Tongue (tissue), 2 donors: ENCODE data around the gene SMC3. TPM values are rescaled to one million over a fixed set of nuclear protein-coding genes. Genes with fewer than 3 reads are reported as not detected.
A peak's percentile ranks its signal among the peaks of the same experiment; 100 is the strongest.
"Not testable (repeated sequence)": the region's sequence is repeated elsewhere in the genome, so short reads cannot be mapped to it uniquely, and the experiment has no call there.

Source experiments
- DNase-seq: peaks from one replicate; pipeline ENCODE4 v3.0.0-alpha.2; 2015
- total RNA-seq: library from RNA; depleted of rRNA; stranded (reverse); fragments of >200 nt; gene quantifications from one replicate; pipeline ENCODE4 v1.2.3, GENCODE V29; 2014

The SMC3 gene
- total RNA-seq, 1 donor from 2014 or later = 43.6 TPM

DNA sequence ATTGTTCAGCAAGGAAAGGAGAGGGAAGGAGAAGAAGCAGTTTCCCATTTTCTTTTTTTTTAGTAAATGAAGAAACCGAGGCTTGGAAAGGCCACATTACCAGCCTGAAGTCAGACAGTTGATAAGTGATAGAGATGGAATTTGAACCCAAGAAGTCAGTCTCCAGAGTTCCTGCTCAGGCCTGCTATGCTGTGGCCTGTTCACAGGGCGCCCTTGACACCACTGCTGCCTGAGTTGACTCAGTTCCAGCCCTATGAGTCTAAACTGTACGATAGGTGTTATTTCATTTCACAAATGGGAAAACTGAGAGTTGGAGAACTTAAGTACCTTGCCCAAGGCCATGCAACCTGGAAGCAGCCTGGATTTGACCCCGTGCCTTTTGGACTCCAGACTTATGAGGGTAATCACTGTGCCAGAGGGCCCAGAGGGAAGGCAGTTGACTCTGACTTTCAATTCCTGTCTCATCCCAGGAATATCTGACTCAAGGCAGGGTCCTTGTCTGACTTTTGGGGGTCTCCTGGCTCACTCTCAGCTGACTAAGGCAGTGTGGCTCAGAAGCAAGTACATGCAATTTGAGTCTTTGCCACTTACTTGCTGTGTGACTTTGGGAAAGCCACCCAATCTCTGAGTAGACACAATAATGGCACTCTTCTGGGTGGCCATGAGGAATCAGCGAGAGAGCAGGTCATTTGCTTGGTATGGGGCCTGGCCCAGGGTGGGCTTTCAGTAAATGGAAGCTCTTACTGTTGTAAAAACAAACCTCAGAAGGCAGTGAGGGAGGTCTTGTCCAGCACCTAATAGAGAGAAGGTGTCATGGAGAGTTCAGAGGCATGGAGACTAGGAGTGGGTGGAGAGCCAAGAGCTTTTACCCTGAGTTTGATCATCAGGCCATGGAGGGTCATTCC lies 58.7 kb downstream of the SMC3 start:
- no peak for DNase-seq

DNA sequence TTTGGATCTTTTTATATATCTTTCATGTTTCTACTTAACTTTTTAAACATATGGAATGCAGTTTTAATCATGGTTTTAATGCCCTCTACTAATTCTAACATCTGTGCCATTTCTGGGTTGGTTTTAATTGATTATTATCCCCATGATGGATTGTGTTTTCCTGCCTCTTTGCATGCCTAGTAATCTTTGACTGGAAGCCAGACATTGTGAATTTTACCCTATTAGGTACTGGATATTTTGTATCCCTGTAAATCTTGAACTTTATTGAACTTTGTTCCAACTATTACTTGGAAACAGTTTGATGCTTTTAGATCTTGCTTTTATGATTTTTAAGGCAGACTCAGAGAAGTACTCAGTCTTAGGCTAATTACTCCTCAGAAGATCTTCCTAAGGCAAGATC lies 60.7 kb downstream of the SMC3 start:
- no peak for DNase-seq

DNA sequence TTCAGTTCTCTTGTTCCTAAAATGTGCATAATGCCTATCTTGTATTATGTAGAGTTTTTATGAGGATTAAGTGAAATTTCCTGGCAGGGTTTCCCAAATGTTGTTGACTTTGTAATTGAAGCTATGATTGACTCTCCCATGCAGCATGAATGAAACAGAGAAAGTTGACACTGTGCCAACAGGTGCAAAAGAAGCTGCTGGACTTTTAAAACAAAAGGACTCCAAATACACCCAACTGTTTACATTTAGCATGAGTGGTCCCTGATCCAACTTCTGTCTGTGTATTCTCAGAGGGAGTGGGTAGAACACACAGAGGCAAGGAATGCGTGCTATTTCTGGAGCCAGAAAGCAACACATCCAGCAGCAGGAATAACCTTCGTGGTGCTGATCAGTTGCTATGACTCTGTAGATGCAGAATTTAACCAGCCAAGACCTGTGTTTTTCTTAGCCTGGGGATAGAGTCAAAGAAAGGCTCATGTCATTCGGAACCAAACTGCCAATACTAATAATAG lies 62.2 kb downstream of the SMC3 start:
- peak; percentile 78 for DNase-seq

DNA sequence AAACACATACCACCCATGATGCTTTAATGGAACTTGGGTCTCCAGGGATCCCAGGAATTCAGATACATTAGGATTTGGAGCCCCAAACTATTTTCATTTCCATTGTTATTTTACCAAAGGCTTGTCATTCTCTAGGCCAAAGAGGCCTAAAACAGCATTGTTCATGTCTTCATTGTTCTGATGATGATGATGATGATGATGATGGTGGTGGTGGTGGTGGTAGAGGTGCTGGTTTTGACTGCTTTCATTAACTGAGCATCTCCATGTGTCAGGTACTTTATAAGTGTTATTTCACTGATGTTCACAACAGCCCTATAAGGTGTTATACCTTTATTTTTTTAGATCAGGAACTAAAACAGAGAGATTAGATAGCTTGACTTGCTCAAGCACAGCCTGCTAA lies 64.4 kb downstream of the SMC3 start:
- DNase-seq = no peak

DNA sequence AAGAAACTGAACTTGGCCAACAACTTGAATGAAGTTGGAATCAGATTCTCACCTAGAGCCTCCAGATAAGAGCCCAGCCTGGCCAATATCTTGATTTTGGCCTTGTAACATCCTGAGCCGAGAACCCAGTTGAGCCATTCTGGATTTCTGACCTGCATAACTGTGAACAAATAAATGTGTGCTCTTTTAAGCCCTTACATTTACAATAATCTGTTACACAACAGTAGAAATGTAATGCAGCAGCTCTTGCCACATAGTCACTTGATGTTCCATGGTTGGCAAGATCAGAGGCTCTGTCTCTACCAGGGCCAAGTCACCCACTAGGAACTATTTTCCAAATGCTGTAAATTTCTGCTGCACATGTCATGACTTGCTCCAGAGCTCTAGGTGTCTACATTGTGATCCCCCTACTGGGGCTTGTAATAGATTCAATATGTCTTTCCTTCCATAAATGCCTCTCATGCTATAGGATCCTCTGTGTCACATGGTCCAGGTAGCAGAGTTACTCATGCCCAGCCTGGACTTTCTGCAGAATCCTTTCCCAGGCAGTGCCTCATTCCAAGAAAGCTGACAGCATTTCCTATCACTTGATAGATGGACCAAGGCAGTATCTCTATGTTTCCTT lies 65.2 kb downstream of the SMC3 start:
- no peak for DNase-seq

DNA sequence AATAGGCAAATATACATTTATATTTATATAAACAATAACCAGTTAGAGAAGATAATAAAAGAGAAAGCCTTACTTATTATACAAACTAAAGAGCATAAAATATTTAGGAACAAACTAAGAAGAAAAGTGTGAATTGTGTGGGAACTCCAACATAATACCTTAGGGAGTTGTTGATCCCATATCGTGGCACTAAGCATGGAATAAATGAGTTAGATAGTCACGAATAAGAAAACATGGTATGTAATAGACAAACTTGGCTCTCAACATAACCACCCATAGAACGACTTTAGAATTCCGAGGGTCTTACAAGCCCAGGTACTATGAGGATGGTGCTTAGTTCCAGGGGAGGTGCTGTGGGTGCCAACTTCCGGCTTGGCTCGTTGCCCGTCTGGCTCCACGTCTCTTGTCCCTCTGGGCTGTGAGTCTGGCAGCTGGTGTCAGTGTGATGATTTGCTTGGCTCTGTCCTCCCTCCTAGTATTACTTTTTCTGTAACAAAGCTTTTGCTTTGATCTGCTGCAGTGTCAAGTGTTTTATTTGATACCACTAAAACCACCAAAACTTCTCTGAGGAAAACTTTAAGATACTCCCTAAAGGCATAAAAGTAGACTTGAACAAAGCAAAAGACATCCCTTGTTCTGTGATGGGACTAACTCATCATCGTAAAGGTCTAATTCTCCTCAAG lies 67.2 kb downstream of the SMC3 start:
- peak; percentile 75 for DNase-seq

DNA sequence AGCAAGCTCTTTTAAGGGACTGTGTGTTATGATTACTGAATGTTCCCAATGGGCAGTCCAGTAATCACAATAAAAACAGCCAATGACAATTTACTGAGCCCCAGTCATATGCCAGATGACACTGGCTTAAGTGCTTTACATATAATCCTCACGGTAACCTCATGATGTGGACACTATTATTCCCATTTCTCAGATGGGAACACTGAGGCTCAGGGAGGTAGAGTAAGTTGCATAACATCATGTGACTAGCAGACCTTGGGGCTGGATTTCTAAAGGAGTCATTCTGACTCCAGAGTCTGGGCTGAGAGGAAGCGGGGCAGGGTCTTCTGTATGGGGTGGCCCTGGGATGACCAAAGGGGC lies 69.1 kb downstream of the SMC3 start:
- no peak for DNase-seq

DNA sequence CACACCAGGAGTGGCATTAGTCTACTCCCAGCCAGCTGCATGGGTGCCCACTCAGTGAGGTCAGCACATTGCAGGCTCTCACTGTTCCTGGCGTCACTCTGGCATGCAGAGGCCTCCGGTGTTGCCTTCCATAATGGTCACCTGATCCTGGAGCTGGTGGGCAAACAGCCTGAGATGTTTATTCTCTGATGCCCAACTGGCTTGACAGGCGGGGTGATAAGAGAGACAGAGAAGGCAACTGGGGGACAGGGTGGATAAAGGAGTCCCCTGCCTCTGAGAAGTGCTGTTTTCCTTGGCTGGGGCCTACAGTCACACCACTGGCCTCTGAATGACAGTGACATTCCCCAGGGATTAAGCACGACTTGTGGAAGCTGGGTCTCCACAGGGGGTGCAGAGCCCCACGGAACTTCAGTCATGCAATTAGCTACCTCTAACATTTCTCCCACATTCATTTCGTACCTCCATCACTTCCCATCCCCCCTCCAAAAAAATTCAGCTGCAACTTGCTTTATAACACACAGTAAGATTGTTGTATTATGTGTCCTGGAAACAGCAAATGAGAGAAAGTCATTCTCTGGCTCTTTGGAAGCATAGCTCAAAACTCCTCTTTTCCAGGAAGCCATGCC lies 69.5 kb downstream of the SMC3 start:
- DNase-seq = peak; percentile 65

DNA sequence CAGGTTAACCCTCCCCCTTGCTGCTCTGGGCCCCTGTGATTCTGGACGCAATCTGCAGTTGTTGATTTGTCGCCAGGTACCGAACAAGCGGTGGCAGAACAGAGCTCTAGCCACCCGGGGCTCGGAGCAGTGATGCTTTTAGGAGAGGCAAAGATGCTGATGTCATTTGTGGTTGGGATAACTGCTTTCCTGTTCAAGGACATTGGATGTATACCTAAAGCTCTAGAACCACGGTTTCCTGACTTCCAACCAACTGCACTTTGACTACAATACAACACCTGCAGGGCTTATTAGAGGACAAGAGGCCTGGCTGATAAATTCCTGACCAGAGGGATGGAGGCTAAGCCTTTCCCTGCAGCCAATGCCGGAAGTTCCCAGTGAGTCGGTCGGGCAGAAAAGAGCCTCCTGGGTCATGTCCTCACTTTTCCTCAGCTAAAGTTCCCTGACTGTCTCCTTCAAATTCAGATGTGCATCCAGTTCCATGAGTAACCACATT lies 70.1 kb downstream of the SMC3 start:
- no peak for DNase-seq

DNA sequence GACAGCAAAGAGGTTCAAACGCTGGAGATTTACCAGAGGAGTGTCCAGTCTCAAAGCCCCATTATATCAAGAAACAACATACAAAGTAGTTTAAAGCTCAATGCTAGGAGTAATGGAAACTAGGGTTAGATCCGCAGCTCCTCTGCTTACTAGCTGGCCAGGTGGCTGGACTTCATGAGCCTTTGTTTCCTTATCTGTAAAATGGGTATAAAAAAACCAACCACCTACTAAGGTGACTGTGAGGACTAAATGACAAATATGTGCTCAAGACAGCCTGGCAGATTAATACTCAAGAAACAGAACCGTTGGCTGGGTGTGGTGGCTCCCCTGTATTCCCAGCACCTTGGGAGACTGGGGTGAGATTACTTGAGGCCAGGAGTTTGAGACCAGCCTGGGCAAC lies 70.8 kb downstream of the SMC3 start:
- DNase-seq = no peak

DNA sequence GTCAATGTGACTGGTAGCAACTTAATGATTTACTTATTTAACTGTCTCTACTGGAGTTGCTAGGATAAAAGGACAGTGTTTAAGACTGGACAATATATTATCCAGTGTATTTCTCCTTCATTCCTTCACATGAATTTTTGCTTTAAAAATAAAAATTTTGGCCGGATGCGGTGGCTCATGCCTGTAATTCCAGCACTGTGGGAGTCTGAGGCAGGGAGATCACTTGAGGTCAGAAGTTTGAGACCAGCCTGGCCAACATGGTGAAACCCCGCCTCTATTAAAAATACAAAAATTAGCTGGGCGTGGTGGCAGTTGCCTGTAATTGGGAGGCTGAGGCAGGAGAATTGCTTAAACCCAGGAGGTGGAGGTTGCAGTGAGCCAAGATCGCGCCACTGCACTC lies 71.6 kb downstream of the SMC3 start:
- DNase-seq = not testable (repeated sequence)

DNA sequence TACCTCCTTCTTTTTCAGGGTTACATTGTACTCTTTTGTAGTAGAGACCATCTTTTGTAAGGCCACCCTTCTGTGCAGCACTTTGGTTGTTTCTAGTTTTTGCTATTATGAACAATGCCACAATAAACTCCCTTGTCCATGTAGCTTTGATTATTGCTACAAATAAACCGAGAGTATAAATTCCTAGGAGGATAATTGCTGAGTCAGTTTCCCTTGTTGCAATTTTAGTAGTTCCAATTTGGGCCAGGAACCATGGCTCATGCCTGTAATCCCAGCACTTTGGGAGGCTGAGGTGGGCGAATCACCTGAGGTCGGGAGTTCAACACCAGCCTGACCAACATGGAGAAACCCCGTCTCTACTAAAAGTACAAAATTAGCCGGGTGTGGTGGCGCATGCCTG lies 72.4 kb downstream of the SMC3 start:
- DNase-seq = not testable (repeated sequence)

DNA sequence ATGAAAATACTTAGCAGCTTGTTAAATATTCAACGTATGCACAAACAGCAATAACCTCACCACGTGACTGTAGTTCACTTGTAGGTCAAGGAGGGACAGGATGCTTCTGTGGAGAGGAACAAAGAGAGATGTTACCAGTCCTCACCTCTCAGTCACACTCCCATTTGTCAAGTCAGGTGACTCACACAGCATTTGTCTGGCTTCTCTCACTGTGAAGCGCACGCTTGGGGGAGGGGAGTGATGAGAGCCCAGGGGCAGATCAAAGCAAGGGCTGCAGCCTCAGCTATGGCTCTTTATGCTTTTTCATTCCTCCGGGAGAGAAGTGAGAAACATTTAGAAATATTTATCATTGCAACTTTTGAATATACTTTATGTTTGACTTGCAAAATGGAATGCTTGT lies 73.8 kb downstream of the SMC3 start:
- peak; percentile 42 for DNase-seq

DNA sequence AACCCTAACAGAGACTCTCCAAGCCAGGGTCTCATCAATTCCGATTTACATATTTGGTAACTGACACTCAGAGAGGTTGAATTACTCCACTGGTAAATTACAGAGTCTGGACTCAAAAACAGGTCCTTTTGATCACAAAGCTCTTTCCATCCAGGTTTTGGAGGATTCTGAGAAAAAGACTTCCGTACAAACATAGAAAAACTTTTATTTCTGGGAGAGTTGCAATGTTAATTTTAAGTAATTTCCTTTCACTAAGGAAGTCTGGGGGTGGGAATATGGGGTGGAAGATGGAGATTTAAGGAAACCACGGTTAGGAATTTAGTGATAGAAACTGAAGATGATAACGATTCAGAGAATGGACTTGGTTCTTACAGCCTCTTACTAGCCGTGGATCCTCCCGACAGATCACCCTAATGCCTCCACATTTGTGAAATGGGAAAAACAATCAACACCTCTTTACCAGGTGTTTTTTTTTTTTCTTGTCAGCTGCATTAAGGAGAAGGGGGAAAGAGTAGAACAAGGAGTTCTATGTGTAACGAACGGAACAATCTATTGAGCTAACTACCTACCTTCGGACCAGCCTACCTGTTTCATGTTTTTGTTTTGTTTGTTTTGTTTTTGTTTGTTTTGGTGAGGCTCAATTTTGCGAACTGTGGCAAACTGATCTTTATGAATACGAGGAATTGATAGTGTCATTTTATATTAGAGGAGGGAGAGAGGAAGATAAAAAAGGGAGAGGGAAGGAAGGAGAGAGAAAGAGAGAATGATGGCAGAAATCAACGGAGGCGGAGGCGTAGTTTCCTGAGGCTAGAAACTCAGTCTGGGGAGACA lies 74.9 kb downstream of the SMC3 start:
- no peak for DNase-seq

DNA sequence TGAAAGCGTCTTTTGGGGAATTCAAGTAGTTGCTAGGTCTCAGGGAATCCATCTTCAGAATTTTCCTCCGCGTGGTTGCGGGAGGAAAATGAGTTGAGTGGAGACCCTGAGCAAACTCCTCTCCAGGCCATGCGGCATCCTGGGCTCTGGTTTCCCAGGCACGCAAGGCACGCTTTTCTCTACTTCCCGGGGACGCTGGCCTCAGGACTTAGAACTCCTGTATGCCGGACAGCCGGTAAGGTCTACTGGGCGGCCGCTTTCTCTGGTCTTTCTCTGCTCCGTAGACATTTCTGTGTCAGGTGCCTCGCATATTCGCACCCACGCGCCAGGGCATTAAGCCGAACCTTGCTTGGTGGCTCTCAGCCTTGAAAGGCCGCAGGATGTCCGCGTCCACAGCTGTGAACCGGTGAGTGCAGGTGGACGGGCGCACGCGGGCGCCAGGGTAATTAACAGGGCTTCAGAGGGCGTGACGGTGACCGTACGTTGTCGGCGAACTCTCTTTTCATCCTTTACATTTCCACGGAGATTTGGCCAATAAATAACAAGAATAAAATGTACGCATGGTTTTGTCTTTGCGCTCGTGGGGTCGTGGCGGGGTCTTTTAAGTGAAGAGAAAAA lies 75.6 kb downstream of the SMC3 start:
- no peak for DNase-seq

DNA sequence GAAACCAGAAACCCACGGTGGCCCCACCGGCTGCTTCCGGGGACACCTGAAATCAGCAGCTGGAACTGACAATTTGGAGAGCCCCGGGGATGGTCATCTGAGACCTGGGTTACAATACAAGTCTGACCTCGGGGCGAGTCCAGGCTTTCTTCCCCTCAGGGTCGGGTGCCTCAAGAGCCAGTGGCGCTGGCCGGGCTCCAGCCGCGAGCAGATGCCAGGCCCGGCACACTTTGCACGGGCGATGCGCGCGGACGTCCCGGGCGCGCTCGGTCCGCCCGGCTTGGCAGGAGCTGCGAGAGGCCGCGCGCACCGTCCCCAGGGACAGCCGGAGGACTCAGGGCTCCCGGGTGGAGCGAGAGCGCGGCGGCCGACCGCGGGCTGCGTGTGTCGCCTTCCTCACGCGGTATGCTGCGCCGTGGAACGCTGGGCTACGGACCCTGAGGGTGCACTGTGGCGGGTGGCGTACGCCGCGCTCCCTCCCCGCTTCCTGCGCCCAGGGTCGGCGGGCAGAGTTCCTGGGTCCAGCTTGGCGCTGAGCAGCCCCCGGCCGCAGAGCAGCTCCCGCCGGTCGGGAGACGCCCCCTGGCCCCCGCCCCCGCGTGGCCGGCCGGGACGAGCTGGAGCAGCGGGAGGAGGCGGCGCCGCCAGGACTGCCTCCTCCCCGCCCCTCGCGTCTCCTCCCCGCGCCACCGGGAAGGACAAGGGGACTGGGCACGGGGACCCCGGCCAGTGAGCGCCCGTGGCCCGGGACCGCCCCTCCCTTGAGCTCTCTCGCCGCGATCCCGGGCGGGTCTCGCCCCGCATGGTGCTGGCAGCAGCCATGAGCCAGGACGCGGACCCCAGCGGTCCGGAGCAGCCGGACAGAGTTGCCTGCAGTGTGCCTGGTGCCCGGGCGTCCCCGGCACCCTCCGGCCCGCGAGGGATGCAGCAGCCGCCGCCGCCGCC lies 76.4 kb downstream of the SMC3 start, which contains the start of gene RBM20:
Gene RBM20 (plus strand): TSS at position 684 of the 945 bp plus-strand sequence. CDS start 119 bp downstream, at position 803.
- peak; percentile 74 for DNase-seq

DNA sequence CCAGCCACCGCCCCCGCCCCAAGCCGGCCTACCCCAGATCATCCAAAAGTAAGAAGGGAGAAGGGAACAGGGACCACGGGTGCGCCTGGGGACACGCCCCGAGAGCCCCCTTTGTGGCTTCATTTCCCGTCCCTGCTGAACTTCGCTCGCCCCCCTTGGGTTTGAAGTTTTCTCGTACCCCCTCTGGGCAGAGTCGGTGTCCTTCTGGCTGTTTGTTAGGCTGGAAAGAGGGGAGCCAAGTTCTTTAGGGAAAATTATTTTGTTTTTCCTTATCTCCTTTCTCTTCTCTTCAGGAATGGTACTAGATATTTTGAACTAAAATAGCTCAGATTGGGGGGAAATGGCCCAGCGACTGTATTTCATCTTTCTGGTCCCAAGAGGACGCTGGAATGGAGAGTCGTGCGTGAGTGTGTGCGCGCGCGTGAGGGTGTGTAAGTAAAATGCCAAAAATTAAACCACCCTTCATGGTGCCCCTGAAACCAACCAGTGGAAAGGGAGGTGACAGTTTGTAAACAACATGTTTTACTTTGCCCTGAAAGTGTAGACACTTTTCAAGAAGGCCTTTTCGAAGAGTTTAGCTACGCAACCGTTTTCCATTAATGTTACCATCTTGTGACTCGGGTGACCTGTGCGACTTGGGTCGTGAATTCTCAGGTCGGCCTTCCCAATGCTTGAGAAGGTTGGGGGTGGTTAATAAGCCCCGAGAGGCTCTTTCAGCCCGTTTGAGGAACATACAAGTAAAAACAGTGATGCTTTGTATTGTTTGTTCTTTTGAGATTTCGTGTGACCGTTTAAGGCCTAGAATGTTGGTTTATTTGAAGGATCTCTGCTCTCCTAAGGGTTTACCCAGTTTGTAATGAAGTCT lies 77.3 kb downstream of the SMC3 start:
- DNase-seq = no peak

DNA sequence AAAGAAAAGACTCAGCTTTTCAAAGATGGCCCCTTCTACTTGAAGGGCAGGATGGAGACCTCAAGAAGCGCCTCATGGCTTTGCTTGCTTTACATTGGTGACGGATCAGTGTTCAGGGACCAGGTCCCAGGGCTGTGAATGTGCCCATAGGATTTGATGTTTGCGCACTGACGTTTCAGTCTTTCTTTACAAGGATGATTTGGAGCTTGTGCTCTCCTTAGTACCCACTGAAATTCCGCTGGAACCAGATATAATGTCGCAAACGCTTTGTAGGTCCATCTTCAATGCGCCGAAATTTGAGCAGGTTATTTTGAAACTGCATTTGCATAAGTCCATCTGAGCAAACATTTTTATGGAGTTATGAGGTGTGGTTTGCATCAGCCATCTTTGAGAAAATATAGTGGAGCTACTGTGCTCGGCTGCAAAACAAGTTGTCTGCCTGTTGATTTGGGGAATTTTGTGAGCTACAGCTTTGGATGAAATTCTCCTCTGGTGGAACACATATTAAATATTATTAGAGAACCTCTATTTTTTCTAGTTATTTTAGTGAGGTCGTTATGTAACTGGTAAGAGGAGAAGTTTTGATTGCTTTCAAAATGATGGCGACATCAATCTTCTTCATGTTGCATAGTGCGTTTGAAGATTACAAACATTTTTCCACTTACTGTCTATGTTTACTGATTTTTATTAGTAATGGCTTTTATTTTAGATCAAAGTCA lies 79.1 kb downstream of the SMC3 start:
- DNase-seq = no peak
